Adrenal gland (tissue), 12 donors: Measurements from ENCODE around the gene NELFA. TPM values are rescaled to one million over a fixed set of nuclear protein-coding genes. Genes with fewer than 3 reads are reported as not detected.

ENCODE experiments used
- DNase-seq, 7 donors: peaks; one replicate each; pipeline ENCODE4 v3.0.0-alpha.2; 2019 to 2020
- H3K27ac ChIP-seq, 5 donors: fragments of 200-600 bp; sonication (generic) in 4 of 5; 1 replicate in 3 of 5; 2 replicates in 2 of 5; pipeline versions ENCODE4 v1.5.1 to v1.8.0; 2016 to 2020; ENCODE audit warnings: mild to moderate bottlenecking in 1 of 5
- H3K27me3 ChIP-seq: fragments of 200-600 bp; 2 replicates; pipeline ENCODE4 v1.8.0; 2021
- H3K36me3 ChIP-seq, 2 donors: fragments of 200-600 bp; replicated peaks in 1 of 2; 1 replicate in 1 of 2; 2 replicates in 1 of 2; pipeline versions ENCODE4 v1.5.1 to v1.8.0; 2018 to 2022
- H3K4me1 ChIP-seq, 2 donors: fragments of 200-600 bp; replicated peaks in 1 of 2; 1 replicate in 1 of 2; 2 replicates in 1 of 2; pipeline versions ENCODE4 v1.5.1 to v1.8.0; 2018 to 2021
- H3K4me3 ChIP-seq, 4 donors: fragments of 200-600 bp; sonication (generic) in 3 of 4; one replicate each; pipeline ENCODE4 v1.5.1; 2016 to 2018
- H3K9me3 ChIP-seq, 3 donors: fragments of 200-600 bp; sonication (generic) in 1 of 3; replicated peaks in 1 of 3; 1 replicate in 2 of 3; 2 replicates in 1 of 3; pipeline versions ENCODE4 v1.5.1 to v1.8.0; 2016 to 2021
- CTCF ChIP-seq, 6 experiments: fragments of 450-650 bp in 4 of 6; fragments of 200-600 bp in 2 of 6; sonication (generic) in 1 of 6; IDR thresholded peaks; 1 replicate in 5 of 6; 2 replicates in 1 of 6; pipeline versions ENCODE4 v1.5.1 to v1.8.0; 2016 to 2021; ENCODE audit warnings: antibody characterized with exemption in 6 of 6, mild to moderate bottlenecking in 2 of 6, moderate library complexity in 1 of 6
- POLR2A ChIP-seq, 2 donors: fragments of 450-650 bp; IDR thresholded peaks; one replicate each; pipeline ENCODE4 v1.6.1; 2017; ENCODE audit warnings: antibody characterized with exemption in 2 of 2, mild to moderate bottlenecking in 2 of 2, moderate library complexity in 1 of 2
- WGBS, 4 donors: extraction: QIAGEN DNeasy Blood & Tissue Kit in 2 of 4; methylation state at CpG; one replicate each; pipeline versions ENCODE4 v1.1.5 to v1.1.7; 2013 to 2017; 5-methylcytosine and 5-hydroxymethylcytosine counted together
- intact Hi-C, 2 donors: fragments of 100-400 bp; cut with DNase I; formaldehyde crosslinking; loops; one replicate each; pipeline versions ENCODE4 v1.14.1 to v1.15.0; 2022 to 2023
- polyA plus RNA-seq, 3 donors: library from polyadenylated mRNA; stranded (reverse); fragments of 200-250 nt in 2 of 3; fragments of 350-450 nt in 1 of 3; fragmentation: Illumina TruSeq in 1 of 3; extraction: RNeasy Lipid Tissue Mini Kit (QIAGEN cat#74804) in 1 of 3; gene quantifications; one replicate each; pipeline ENCODE4 v1.2.3, GENCODE V29; 2013 to 2014
- total RNA-seq, 9 donors: library from RNA; depleted of rRNA in 4 of 9; stranded (reverse); fragments of >200 nt in 4 of 9; fragments of 120-200 nt in 1 of 9; fragmentation: NEBNext Ultra II Directional in 1 of 9; extraction: Animal tissue kit (Norgen Biotek cat#: 25700) in 1 of 9; gene quantifications; one replicate each; pipeline versions ENCODE4 v1.1.0 to v1.2.4, GENCODE V29; 2013 to 2023
- donor health status: healthy with polysubstance abuse.
- donor health status: Bipolar disorder and iron deficiency.
- donor health status: DM: yes; HTN: yes; CAD: no.
- donor health status: DM: no; HTN: no; CAD: no.
- donor health status: DM: no; HTN: no; CAD: no.
- donor health status: DM: yes; HTN: yes; CAD: no.

The NELFA gene
- total and polyA plus RNA-seq, 12 donors: 8.5 to 55.2 (median 25.6) TPM

GRCh38 chr4:1975880-1976279 lies 32.9 kb downstream of the NELFA start:
- Histone ChIP-seq H3K4me3 (no peak overlapping the region), H3K27ac (no peak overlapping the region), H3K9me3 (no peaks in the 10 kb centered on the region), H3K36me3 (peaks cover 0 to 42% of the 10 kb centered on the region in 2 donors), H3K4me1 (no peaks in the 10 kb centered on the region), H3K27me3 (no peaks in the 10 kb centered on the region)
- TF ChIP-seq POLR2A (IDR thresholded peaks at IDR 0.05) (no peak), CTCF (IDR thresholded peaks at IDR 0.05) (no peak)
- intact Hi-C loops: no loop called here
- DNase-seq: peak in 1 of 7 donors; percentile 37
- 88 to 93% (median 92%) methylated on average over 3 to 11 of the region's 11 CpGs for WGBS, 4 donors

DNA sequence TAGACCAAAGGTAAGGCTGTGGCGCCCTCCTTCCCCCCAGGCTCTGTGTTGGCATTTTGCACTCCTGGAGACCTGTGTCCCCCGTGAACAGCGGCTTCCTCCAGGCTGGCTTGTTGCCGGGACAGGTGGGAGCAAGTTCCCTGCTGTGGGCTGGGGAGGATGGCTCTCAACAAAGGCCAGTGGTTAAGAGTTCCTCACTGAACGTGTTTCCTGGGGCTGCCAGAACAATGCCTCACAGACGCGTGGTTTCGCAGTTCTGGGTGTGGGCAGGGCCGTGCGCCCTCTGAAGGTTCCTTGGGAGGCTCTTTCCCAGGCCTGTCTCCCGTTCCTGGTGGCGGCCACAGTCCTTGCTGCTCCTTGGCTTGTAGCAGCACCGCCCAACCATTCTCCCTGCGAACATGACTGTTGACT lies 33.4 kb downstream of the NELFA start:
- 93 to 99% (median 95%) methylated on average over 9 to 14 of the region's 14 CpGs for WGBS, 4 donors
- no peaks in the 10 kb centered on the region for H3K4me1 ChIP-seq
- TF ChIP-seq CTCF (IDR thresholded peaks at IDR 0.05) (no peak), POLR2A (IDR thresholded peaks at IDR 0.05) (no peak)
- H3K27ac ChIP-seq: no peak overlapping the region
- peaks cover 0 to 40% of the 10 kb centered on the region in 2 donors for H3K36me3 ChIP-seq
- intact Hi-C loops: no loop called here
- no peak overlapping the region for H3K4me3 ChIP-seq
- H3K27me3 ChIP-seq: no peaks in the 10 kb centered on the region
- no peaks in the 10 kb centered on the region for H3K9me3 ChIP-seq
- DNase-seq: no peak

DNA sequence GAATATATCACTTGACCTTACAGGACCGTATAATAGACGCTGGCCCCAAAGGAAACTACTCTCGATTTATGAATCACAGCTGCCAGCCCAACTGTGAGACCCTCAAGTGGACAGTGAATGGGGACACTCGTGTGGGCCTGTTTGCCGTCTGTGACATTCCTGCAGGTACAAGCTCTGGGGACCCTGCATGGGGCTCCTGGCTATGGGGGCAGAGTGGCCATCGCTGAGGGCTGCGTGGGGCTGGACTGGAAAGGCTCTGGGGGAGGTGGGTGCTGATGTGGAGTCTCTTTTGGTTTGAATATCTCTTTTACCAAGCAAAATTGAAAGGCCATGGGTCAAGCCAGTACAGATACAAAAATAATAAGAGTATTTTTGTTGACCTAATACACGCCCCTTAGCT lies 33.9 kb downstream of the NELFA start:
- peak in 1 of 7 donors; percentile 28 for DNase-seq
- Histone ChIP-seq H3K4me1 (no peaks in the 10 kb centered on the region), H3K27me3 (no peaks in the 10 kb centered on the region), H3K36me3 (peaks cover 0 to 35% of the 10 kb centered on the region in 2 donors), H3K9me3 (no peaks in the 10 kb centered on the region), H3K27ac (no peak overlapping the region), H3K4me3 (no peak overlapping the region)
- 91 to 96% (median 95%) methylated on average over 8 of the region's 8 CpGs for WGBS, 4 donors
- no peak for TF ChIP-seq CTCF (IDR thresholded peaks at IDR 0.05)
- no peak for TF ChIP-seq POLR2A (IDR thresholded peaks at IDR 0.05)
- intact Hi-C loops: no loop called here

GRCh38 chr4:1973661-1974060 lies 35.1 kb downstream of the NELFA start:
- DNase-seq: no peak
- WGBS, 4 donors: 89 to 97% (median 96%) methylated on average over 11 to 18 of the region's 18 CpGs
- H3K27me3 ChIP-seq: no peaks in the 10 kb centered on the region
- peaks cover 0 to 31% of the 10 kb centered on the region in 2 donors for H3K36me3 ChIP-seq
- no peaks in the 10 kb centered on the region for H3K4me1 ChIP-seq
- intact Hi-C loops: no loop called here
- H3K9me3 ChIP-seq: no peaks in the 10 kb centered on the region
- H3K27ac ChIP-seq: no peak overlapping the region
- TF ChIP-seq POLR2A (IDR thresholded peaks at IDR 0.05) (no peak), CTCF (IDR thresholded peaks at IDR 0.05) (no peak)
- no peak overlapping the region for H3K4me3 ChIP-seq
